Right renal cortex interstitium (tissue), 3 donors: Measurements from ENCODE around the gene MAP4. TPM values are rescaled to one million over a fixed set of nuclear protein-coding genes. Genes with fewer than 3 reads are reported as not detected.

Source experiments
- DNase-seq, 3 donors: peaks; one replicate each; pipeline ENCODE4 v3.0.0-alpha.2; 2013; ENCODE audit warnings: low read depth in 3 of 3, low spot score in 2 of 3
- polyA plus RNA-seq, 3 donors: library from polyadenylated mRNA; unstranded; fragments of 120-200 nt; gene quantifications; one replicate each; pipeline ENCODE4 v1.2.1, GENCODE V29; 2013; ENCODE audit not compliant: insufficient read length in 3 of 3

The MAP4 gene
- polyA plus RNA-seq, 3 donors = 176 to 187 (median 182) TPM

GRCh38 chr3:47871389-47871788 is 144.8 kb downstream of the MAP4 start:
- DNase-seq = no peak

- DNase-seq = no peak
Measured at GRCh38 chr3:47870702-47871260, 145.4 kb downstream of the MAP4 start.

- DNase-seq = no peak
Measured at GRCh38 chr3:47870156-47870555, 146.1 kb downstream of the MAP4 start.

- no peak for DNase-seq
Measured at GRCh38 chr3:47868306-47868705, 147.9 kb downstream of the MAP4 start.

- DNase-seq = no peak
Measured at GRCh38 chr3:47867451-47868044, 148.7 kb downstream of the MAP4 start.

- DNase-seq = no peak
Measured at GRCh38 chr3:47865192-47865591, 151.0 kb downstream of the MAP4 start.

GRCh38 chr3:47863391-47864128 is 152.7 kb downstream of the MAP4 start:
- DNase-seq = no peak

GRCh38 chr3:47859956-47860605 is 156.1 kb downstream of the MAP4 start:
- DNase-seq = no peak

GRCh38 chr3:47857151-47857550 is 159.1 kb downstream of the MAP4 start:
- no peak for DNase-seq

GRCh38 chr3:47856669-47857068 is 159.5 kb downstream of the MAP4 start:
- DNase-seq = no peak

GRCh38 chr3:47855461-47856383 is 160.5 kb downstream of the MAP4 start:
- no peak for DNase-seq

- no peak for DNase-seq
Measured at GRCh38 chr3:47854720-47855455, 161.3 kb downstream of the MAP4 start.

- no peak for DNase-seq
Measured at GRCh38 chr3:47854267-47854666, 161.9 kb downstream of the MAP4 start.

- no peak for DNase-seq
Measured at GRCh38 chr3:47852604-47853602, 163.3 kb downstream of the MAP4 start.

GRCh38 chr3:47851888-47852603 is 164.2 kb downstream of the MAP4 start:
- no peak for DNase-seq

- DNase-seq = no peak
Measured at GRCh38 chr3:47850564-47851410, 165.4 kb downstream of the MAP4 start.
